GM12874 (cell line): Measurements from ENCODE around the gene RNU1-1.
A peak's percentile ranks its signal among the peaks of the same experiment; 100 is the strongest.

ENCODE experiments used
- TF ChIP-seq, protein P1 (sequence below): IDR thresholded peaks from 2 replicates; pipeline ENCODE4 v1.5.1; 2011; ENCODE audit warnings: low read depth, mild to moderate bottlenecking, control low read depth, low read length, moderate library complexity; ENCODE audit not compliant: insufficient read depth

The RNU1-1 gene

DNA sequence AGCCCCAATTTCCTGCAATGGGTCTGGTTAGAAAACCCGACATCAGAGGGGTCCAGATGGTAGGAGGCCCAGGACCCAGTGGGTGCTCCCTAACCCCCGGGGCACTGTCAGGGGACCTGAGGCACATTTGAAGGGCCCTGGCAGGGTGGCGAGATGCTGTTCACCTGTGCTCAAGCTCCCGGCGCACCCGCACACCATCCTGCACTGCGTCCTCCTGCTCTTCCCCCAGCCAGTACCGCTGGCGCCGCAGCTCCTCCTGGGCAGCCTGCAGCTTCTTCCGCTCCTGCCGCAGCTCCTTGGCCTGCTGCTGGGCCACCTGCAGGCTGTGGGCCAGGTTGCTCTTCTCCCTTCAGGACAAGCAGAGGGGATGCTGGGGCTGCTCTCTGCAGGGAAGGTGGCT lies 36.0 kb downstream of the RNU1-1 start:
- TF ChIP-seq, protein P1, sequence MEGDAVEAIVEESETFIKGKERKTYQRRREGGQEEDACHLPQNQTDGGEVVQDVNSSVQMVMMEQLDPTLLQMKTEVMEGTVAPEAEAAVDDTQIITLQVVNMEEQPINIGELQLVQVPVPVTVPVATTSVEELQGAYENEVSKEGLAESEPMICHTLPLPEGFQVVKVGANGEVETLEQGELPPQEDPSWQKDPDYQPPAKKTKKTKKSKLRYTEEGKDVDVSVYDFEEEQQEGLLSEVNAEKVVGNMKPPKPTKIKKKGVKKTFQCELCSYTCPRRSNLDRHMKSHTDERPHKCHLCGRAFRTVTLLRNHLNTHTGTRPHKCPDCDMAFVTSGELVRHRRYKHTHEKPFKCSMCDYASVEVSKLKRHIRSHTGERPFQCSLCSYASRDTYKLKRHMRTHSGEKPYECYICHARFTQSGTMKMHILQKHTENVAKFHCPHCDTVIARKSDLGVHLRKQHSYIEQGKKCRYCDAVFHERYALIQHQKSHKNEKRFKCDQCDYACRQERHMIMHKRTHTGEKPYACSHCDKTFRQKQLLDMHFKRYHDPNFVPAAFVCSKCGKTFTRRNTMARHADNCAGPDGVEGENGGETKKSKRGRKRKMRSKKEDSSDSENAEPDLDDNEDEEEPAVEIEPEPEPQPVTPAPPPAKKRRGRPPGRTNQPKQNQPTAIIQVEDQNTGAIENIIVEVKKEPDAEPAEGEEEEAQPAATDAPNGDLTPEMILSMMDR, result no peak

DNA sequence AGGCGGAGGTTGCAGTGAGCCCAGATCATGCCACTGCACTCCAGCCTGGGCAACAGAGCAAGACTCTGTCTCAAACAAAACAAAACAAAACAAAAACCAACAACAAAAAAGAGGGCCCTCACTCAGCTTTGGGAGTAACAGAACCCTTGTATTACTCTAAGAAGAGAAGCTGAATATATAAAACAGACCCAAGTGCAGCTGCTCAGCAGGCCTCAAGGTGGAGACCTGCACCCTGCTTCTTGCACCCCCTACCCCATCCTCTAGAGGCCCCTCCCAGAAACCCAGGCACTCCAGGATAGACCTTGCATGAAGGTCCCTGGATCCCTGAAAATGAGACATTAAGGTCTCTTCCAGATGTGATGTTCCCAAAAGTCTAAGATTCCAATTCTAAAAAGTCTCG lies 39.2 kb downstream of the RNU1-1 start:
- TF ChIP-seq, protein P1, result peak; percentile 12; the same call in 1 of the 2 replicates

DNA sequence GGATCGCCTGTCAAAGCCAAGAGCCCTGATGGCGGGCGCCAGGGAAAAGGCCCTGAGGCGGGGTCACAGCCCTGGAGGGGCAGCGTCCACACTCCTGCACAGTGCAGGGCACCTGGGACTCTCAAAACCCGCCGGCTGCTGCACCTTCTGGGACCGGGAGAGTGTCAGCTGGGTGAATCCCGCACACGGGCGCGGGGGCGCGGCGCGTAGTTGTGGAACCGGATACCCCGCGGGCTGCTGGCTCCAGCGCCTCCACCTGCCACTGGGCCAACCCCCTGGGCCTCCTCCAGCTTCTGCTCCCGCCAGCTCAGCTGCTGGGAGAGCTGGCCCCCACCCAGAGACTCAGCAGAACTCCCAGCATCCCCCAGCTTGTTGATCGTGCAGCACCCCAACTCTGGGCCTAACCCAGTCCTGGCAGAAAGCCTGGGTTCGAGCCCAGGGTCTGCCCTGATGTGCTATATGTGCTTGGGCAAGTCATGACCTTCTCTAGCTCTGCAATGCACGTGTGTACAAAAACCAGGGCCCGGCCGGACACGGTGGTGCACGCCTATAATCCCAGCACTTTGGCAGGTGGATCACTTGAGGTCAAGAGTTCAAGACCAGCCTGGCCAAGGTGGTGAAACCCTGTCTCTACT lies 39.8 kb downstream of the RNU1-1 start:
- TF ChIP-seq, protein P1, result no peak

DNA sequence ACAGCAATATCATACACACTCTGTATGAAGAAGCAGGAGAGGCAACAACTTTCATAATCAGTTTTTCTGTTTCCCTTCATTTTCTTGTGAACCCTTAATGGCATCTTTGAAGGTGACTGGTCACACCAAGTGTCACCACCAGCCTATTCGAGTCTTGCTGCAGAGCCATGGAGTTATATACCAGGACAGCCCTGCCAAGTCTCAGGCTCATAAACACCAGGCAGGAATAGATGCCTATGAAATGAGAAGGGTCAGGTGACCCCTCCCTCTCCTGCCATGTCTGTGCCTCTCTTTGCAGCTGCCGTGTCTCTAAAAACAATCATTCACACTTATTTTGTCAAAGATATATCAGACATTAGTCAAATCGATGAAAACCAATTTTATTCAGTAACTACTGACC lies 45.5 kb downstream of the RNU1-1 start:
- TF ChIP-seq, protein P1, result no peak

DNA sequence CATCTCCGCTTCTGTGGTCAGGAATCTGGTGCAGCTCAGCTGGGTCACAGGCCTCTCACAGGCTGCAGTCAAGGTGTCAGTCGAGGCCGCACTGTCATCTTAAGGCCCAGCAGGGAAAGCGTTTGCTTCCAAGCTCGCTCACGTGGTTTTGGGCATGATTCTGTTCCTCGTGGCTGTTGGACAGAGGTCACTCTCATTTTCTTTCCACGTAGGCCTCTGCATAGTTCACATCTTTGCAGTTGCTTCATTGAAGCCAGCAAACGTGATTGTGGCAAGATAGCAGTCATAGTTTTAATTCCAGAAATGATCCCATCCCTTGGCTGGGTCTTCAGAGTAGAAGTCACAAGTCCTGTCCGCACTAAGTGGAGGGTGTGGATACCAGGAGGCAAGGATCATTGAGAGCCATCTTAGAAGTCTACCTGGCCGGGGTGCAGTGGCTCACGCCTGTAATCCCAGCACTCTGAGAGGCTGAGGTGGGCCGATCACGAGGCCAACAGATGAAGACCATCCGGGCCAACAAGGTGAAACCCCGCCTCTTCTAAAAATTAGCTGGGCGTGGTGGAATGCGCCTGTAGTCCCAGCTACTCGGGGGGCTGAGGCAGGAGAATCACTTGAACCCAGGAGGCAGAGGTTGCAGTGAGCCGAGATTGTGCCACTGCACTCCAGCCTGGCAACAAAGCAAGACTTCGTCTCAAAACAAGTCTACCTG lies 49.0 kb downstream of the RNU1-1 start:
- TF ChIP-seq, protein P1, result no peak
